Prostate gland (tissue), 1 donor: ENCODE results near the gene NOL6.

ENCODE experiments used
- POLR2A ChIP-seq: fragments of 450-650 bp; IDR thresholded peaks from one replicate; pipeline ENCODE4 v1.6.1; 2016; ENCODE audit warnings: antibody characterized with exemption, mild to moderate bottlenecking
- POLR2AphosphoS5 ChIP-seq: sonication (generic); formaldehyde crosslinking; IDR thresholded peaks from one replicate; pipeline ENCODE4 v1.6.1; 2017; ENCODE audit warnings: antibody characterized with exemption

- TF ChIP-seq POLR2A (peak; percentile 32), POLR2AphosphoS5 (peak; percentile 98)
Measured at GRCh38 chr9:33415501-33416038, 58.2 kb downstream of the NOL6 start.
